T-cell (primary cell): Measurements from ENCODE around the gene PSMD1. TPM values are rescaled to one million over a fixed set of nuclear protein-coding genes. Genes with fewer than 3 reads are reported as not detected.
"Not testable (repeated sequence)": the region's sequence is repeated elsewhere in the genome, so short reads cannot be mapped to it uniquely, and the experiment has no call there.

ENCODE experiments used
- ATAC-seq, 4 experiments: fragments of 200-7000 bp in 3 of 4; fragments of 150-1000 bp in 1 of 4; cut with Tn5 transposase; replicated peaks in 1 of 4; 1 replicate in 3 of 4; 2 replicates in 1 of 4; pipeline ENCODE4 v1.10.0; 2021; ENCODE audit warnings: moderate library complexity in 3 of 4, mild to moderate bottlenecking in 2 of 4, moderate number of reproducible peaks in 1 of 4
- CTCF ChIA-PET, 2 donors: fragments of 300-600 bp; sonication (Branson Sonifier 250); formaldehyde crosslinking; loops; one replicate each; lab custom pipeline; 2022; ENCODE audit warnings: antibody characterized with exemption in 2 of 2; lab: Charles Lee
- POLR2A ChIA-PET, 2 donors: fragments of 300-600 bp; sonication (Branson Sonifier 250); formaldehyde crosslinking; loops; one replicate each; lab custom pipeline; 2022; ENCODE audit warnings: antibody characterized with exemption in 2 of 2; lab: Charles Lee
- DNase-seq, 35 experiments: peaks; one replicate each; pipeline versions ENCODE4 v3.0.0 to v3.0.0-alpha.2; 2013 to 2023
- H3K27ac ChIP-seq: one replicate; pipeline ENCODE4 v1.5.1; 2013; ENCODE audit warnings: low read length
- H3K27me3 ChIP-seq, 2 experiments: replicated peaks in 1 of 2; 1 replicate in 1 of 2; 2 replicates in 1 of 2; pipeline versions ENCODE4 v1.6.1 to v1.7.0; 2013; ENCODE audit warnings: low read length in 1 of 2, mixed read lengths in 1 of 2; ENCODE audit not compliant: control insufficient read depth in 2 of 2, insufficient read depth in 2 of 2; ENCODE audit errors: extremely low read depth in 1 of 2
- H3K36me3 ChIP-seq, 2 donors: 1 replicate in 1 of 2; 2 replicates in 1 of 2; pipeline versions ENCODE4 v1.6.1 to v1.7.0; 2013; ENCODE audit warnings: low read length in 1 of 2; ENCODE audit not compliant: control insufficient read depth in 2 of 2, insufficient read depth in 1 of 2; ENCODE audit errors: extremely low read depth in 1 of 2
- H3K4me1 ChIP-seq, 2 experiments: 1 replicate in 1 of 2; 2 replicates in 1 of 2; pipeline versions ENCODE4 v1.6.1 to v1.7.0; 2013; ENCODE audit warnings: low read length in 2 of 2, mixed read lengths in 1 of 2; ENCODE audit not compliant: insufficient read depth in 2 of 2, control insufficient read depth in 1 of 2; ENCODE audit errors: extremely low read depth in 1 of 2
- H3K4me3 ChIP-seq, 2 donors: 1 replicate in 1 of 2; 2 replicates in 1 of 2; pipeline versions ENCODE4 v1.5.1 to v1.7.0; 2013; ENCODE audit warnings: mild to moderate bottlenecking in 2 of 2, low read length in 1 of 2, moderate library complexity in 1 of 2; ENCODE audit not compliant: control insufficient read depth in 1 of 2; ENCODE audit errors: extremely low read depth in 1 of 2
- H3K9me3 ChIP-seq: 2 replicates; pipeline ENCODE4 v1.7.0; 2013
- H3K27ac Mint-ChIP-seq, 2 donors: one replicate each; pipeline ENCODE4 v1.8.0; 2020 to 2021; ENCODE audit warnings: mild to moderate bottlenecking in 2 of 2, mixed read lengths in 2 of 2
- H3K27me3 Mint-ChIP-seq, 2 donors: one replicate each; pipeline ENCODE4 v1.8.0; 2021 to 2022; ENCODE audit warnings: mixed read lengths in 2 of 2
- H3K36me3 Mint-ChIP-seq: one replicate; pipeline ENCODE4 v1.8.0; 2021; ENCODE audit warnings: mixed read lengths
- H3K4me1 Mint-ChIP-seq, 3 donors: one replicate each; pipeline ENCODE4 v1.8.0; 2020 to 2022; ENCODE audit warnings: mixed read lengths in 3 of 3, mild to moderate bottlenecking in 1 of 3
- H3K4me3 Mint-ChIP-seq, 3 donors: one replicate each; pipeline ENCODE4 v1.8.0; 2020 to 2022; ENCODE audit warnings: mild to moderate bottlenecking in 3 of 3, mixed read lengths in 3 of 3, moderate library complexity in 3 of 3
- H3K9me3 Mint-ChIP-seq, 3 donors: one replicate each; pipeline ENCODE4 v1.8.0; 2020 to 2022; ENCODE audit warnings: mixed read lengths in 3 of 3
- WGBS: methylation state at CpG from one replicate; pipeline ENCODE4 v1.1.5; 2013; ENCODE audit warnings: missing lambda C conversion rate; ENCODE audit not compliant: insufficient coverage; 5-methylcytosine and 5-hydroxymethylcytosine counted together
- total RNA-seq, 35 experiments: library from RNA in 6 of 35; stranded (reverse) in 6 of 35; fragments of 120-200 nt in 1 of 35; gene quantifications; one replicate each; pipeline versions ENCODE4 v1.2.1 to v1.2.4 and lab custom pipeline; 2013 to 2026

The PSMD1 gene
- total RNA-seq, 5 donors from 2014 or later (not counting 1 experiment from before 2014, with no cell fraction given): 39.5 to 48.2 (median 46.9) TPM

DNA sequence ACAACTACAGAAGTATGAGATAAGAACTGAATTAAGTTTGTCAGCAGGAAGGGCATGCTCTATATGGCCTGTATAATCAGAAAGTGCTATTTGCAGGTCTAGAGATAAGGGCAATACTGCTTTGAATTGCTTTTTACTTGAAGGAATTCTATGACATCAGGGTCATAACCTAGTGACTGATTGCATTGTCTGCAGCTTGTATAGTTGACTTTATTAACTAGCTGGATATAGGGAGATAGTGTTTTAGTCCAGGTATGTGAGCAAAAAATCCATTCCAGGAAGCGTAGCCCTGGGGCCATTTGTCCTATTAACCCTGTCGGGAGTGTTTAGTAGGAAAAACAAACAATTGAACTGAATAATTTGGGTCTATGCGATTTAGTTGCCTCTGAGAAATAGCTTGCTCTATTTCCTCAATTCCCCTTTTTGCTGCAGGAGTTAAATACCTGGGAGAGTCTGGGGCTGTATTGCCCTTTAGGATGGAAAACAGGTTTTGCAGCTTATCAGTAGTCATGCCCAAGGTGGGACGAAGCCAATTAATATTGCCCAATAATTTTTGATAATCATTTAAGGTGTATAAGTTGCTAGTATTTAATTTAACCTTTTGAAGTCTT is 38.2 kb downstream of the PSMD1 start:
- H3K4me3 Mint-ChIP-seq: no peak overlapping the region
- Histone ChIP-seq H3K36me3 (peaks cover 10 to 28% of the 10 kb centered on the region in 2 donors), H3K9me3 (peaks cover 3% of the 10 kb centered on the region), H3K27ac (no peak overlapping the region), H3K4me1 (no peaks in the 10 kb centered on the region), H3K27me3 (no peaks in the 10 kb centered on the region), H3K4me3 (no peak overlapping the region)
- no peak overlapping the region for H3K27ac Mint-ChIP-seq
- H3K27me3 Mint-ChIP-seq: no peaks in the 10 kb centered on the region
- ChIA-PET CTCF (interaction anchor here in 1 of 2 donors (1.0 kb wide), 1 partner anchor 10 kb away, joined by 3 read pairs; no protein-coding TSS in a partner anchor), POLR2A (no interaction called here)
- H3K36me3 Mint-ChIP-seq: peaks cover 89% of the 10 kb centered on the region
- WGBS: no CpG with 5 or more reads among the region's 4 CpGs
- no peak for DNase-seq
- peaks cover 8 to 19% (median 19%) of the 10 kb centered on the region in 3 donors for H3K9me3 Mint-ChIP-seq
- ATAC-seq: no peak
- no peaks in the 10 kb centered on the region for H3K4me1 Mint-ChIP-seq

DNA sequence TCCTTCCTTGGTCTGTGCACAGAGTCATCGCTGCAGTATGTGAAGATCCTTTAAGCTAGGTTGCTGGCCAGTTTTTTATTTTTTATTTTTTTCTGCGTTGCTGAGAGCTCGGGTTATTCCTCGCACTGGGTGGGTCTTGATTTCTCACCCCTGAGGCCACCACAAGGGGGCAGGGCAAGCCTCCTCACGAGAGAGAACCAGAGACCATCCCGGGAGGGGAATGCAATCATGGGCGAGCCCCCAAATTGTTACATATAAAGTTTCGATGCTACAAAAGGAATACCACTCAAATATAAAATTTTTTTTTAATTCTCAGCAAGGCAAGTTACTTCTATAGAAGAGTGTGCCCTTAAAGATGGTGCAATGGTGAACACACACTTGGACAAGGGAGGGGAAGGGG is 43.3 kb downstream of the PSMD1 start:
- peaks cover 11 to 22% (median 15%) of the 10 kb centered on the region in 3 donors for H3K9me3 Mint-ChIP-seq

DNA sequence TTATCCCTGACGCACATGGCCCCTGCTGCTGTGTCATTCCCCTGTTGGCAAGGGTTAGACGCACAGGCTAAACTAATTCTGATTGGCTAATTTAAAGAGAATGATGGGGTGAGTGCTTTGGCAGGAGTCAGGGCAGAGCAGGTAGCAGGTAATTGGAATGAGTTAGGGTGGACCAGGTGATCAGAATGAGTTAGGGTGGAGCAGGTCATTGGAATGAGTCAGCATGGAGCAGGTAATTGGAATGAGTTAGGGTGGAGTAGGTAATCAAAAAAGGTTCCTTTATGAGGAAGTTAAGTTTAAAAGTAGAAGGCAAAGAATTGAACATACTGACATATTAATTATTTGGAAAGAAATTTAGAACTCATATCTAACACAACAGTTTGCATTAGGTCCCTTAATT is 43.7 kb downstream of the PSMD1 start:
- WGBS: 50% methylated on average over 2 of the region's 2 CpGs
- H3K4me3 Mint-ChIP-seq, H3K27me3 ChIP-seq, H3K27ac ChIP-seq, H3K4me3 ChIP-seq, H3K4me1 Mint-ChIP-seq, ATAC-seq, H3K4me1 ChIP-seq, H3K27ac Mint-ChIP-seq, H3K9me3 ChIP-seq, DNase-seq, POLR2A ChIA-PET, H3K27me3 Mint-ChIP-seq, CTCF ChIA-PET: not testable (repeated sequence)
- Mint-ChIP-seq H3K36me3 (peaks cover 60% of the 10 kb centered on the region), H3K9me3 (peaks cover 11 to 22% (median 15%) of the 10 kb centered on the region in 3 donors)
- peaks cover 3 to 39% of the 10 kb centered on the region in 2 donors for H3K36me3 ChIP-seq

More for the DNA sequence above, 43.3 kb downstream of the PSMD1 start:
- Histone ChIP-seq H3K36me3 (peaks cover 7 to 39% of the 10 kb centered on the region in 2 donors), H3K27me3 (no peaks in the 10 kb centered on the region), H3K9me3 (peaks cover 3% of the 10 kb centered on the region), H3K4me3 (no peak overlapping the region), H3K4me1 (no peaks in the 10 kb centered on the region), H3K27ac (no peak overlapping the region)
- CTCF ChIA-PET: no interaction called here
- POLR2A ChIA-PET: no interaction called here
- Mint-ChIP-seq H3K4me3 (no peak overlapping the region), H3K36me3 (peaks cover 64% of the 10 kb centered on the region), H3K27ac (no peak overlapping the region), H3K27me3 (no peaks in the 10 kb centered on the region), H3K4me1 (peaks cover 0 to 2% (median 2%) of the 10 kb centered on the region in 3 donors)
- DNase-seq (no peak), ATAC-seq (no peak)
- 100% methylated on average over 1 of the region's 8 CpGs for WGBS

DNA sequence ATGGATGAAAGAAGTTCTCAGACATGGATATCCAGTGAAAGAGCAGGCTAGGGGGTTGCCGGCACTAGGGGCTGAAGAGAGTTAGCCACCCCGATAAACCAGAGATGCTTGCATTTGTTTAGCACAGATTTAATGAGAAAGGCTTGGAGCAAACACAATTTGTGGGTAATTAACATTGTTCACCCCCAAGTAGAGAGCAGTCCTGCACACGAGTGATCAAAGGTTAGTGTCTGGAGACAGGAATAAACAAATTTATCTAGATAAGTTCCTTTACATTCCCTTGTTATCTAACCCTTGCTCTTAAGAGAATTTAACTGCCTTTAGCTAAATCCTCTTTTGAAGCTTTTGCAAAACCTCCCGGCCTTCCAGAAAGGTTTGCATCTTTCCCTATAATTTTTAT is 44.3 kb downstream of the PSMD1 start:
- H3K9me3 Mint-ChIP-seq: peaks cover 11 to 22% (median 15%) of the 10 kb centered on the region in 3 donors

DNA sequence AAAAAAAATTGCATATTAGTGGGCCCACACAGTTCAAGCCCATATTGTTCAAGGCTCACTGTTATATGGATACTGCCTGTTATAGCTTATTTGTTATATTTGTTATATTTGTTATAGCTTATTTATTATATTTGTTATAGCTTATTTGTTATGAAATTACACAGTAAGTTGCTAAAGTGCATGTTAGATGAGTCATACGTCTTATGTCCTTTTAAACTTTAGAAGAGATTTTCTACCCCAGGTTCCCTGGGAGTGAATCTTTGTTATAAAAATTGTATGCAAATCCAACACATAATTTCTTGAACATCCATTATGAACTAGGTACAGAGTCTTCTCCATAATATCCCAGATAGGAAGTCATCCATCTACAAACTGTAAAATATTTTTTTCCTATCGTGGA is 46.1 kb downstream of the PSMD1 start:
- DNase-seq (no peak), ATAC-seq (no peak)
- no peak overlapping the region for H3K4me3 Mint-ChIP-seq
- Histone ChIP-seq H3K4me3 (no peak overlapping the region), H3K27me3 (no peaks in the 10 kb centered on the region), H3K4me1 (no peaks in the 10 kb centered on the region), H3K36me3 (peaks cover 3 to 32% of the 10 kb centered on the region in 2 donors), H3K9me3 (peaks cover 3% of the 10 kb centered on the region), H3K27ac (no peak overlapping the region)
- peaks cover 0 to 4% (median 2%) of the 10 kb centered on the region in 3 donors for H3K4me1 Mint-ChIP-seq
- POLR2A ChIA-PET: interaction anchor here (0.6 kb wide), 2 partner anchors 350 to 525 kb away, joined by 4 read pairs; no protein-coding TSS in a partner anchor
- no peaks in the 10 kb centered on the region for H3K27me3 Mint-ChIP-seq
- H3K27ac Mint-ChIP-seq: no peak overlapping the region
- H3K9me3 Mint-ChIP-seq: peaks cover 11 to 22% (median 15%) of the 10 kb centered on the region in 3 donors
- CTCF ChIA-PET: interaction anchor here (0.6 to 2.8 kb wide), 3 partner anchors 19 to 484 kb away, joined by 3 to 67 read pairs (median 3); no protein-coding TSS in a partner anchor
- H3K36me3 Mint-ChIP-seq: peaks cover 41% of the 10 kb centered on the region
- WGBS: no CpG with 5 or more reads among the region's 2 CpGs

More for the DNA sequence above, 44.3 kb downstream of the PSMD1 start:
- H3K27me3 Mint-ChIP-seq: no peaks in the 10 kb centered on the region
- no peak overlapping the region for H3K4me3 ChIP-seq
- no peak overlapping the region for H3K27ac ChIP-seq
- H3K36me3 Mint-ChIP-seq: peaks cover 55% of the 10 kb centered on the region
- ChIA-PET POLR2A (no interaction called here), CTCF (interaction anchor here in 1 of 2 donors (0.6 kb wide), 1 partner anchor 806 kb away, joined by 4 read pairs; no protein-coding TSS in a partner anchor)
- H3K4me1 ChIP-seq: no peaks in the 10 kb centered on the region
- peak overlapping the region in 1 of 2 donors; percentile 55 for H3K27ac Mint-ChIP-seq
- DNase-seq: no peak
- no peaks in the 10 kb centered on the region for H3K27me3 ChIP-seq
- WGBS: no CpG with 5 or more reads among the region's 4 CpGs
- H3K9me3 ChIP-seq: peaks cover 3% of the 10 kb centered on the region
- H3K4me3 Mint-ChIP-seq: no peak overlapping the region
- peaks cover 3 to 36% of the 10 kb centered on the region in 2 donors for H3K36me3 ChIP-seq
- no peak for ATAC-seq
- H3K4me1 Mint-ChIP-seq: peaks cover 0 to 4% (median 2%) of the 10 kb centered on the region in 3 donors

DNA sequence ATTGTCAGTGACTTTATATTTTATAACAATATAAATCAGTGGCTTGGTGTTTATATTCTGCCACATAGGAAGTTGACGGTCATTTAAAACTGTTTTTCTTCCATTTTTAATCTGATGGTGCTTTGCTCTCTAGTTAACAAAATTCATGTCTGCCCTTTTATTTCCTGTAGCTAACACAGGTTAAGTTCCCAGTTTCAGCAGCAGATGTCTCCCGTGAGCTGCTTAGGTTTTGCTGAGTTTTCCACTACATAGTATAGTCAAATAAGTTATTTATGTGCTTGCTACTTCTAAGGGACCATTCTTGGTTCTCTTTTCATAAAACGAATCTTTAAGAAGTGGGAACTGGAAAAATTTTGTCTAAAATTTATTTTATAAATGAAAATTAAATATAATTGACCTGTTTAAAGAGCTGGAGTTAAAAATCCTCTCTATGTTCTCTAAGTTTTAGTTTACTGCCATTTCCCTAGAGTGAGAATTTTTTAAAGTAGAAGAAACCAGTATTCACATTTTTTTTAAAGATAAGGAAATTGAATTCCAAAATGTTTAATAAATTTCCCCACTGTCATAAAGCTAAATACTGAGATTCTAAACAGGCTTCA is 47.5 kb downstream of the PSMD1 start:
- Histone ChIP-seq H3K4me3 (no peak overlapping the region), H3K9me3 (peaks cover 3% of the 10 kb centered on the region), H3K36me3 (peaks cover 3 to 29% of the 10 kb centered on the region in 2 donors), H3K4me1 (no peaks in the 10 kb centered on the region), H3K27ac (no peak overlapping the region), H3K27me3 (no peaks in the 10 kb centered on the region)
- Mint-ChIP-seq H3K27me3 (no peaks in the 10 kb centered on the region), H3K36me3 (peaks cover 37% of the 10 kb centered on the region), H3K4me1 (peaks cover 0 to 4% (median 2%) of the 10 kb centered on the region in 3 donors), H3K4me3 (no peak overlapping the region), H3K27ac (no peak overlapping the region), H3K9me3 (peaks cover 3 to 11% (median 4%) of the 10 kb centered on the region in 3 donors)
- WGBS: no CpG with 5 or more reads among the region's 3 CpGs
- CTCF ChIA-PET: interaction anchor here (0.5 to 2.8 kb wide), 13 partner anchors 8 to 461 kb away, joined by 3 to 67 read pairs (median 4); partner anchors contain the start of gene HTR2B (in 1 of the 2)
- POLR2A ChIA-PET: interaction anchor here (0.5 to 1.0 kb wide), 5 partner anchors 347 to 885 kb away, joined by 3 to 5 read pairs (median 4); no protein-coding TSS in a partner anchor
- DNase-seq (peak in 34 of 35 experiments; percentile 6 to 72 (median 42)), ATAC-seq (peak; percentile 65 to 77 (median 72))
